C4-2B (cell line): ENCODE measurements around the gene ENO2.

Source experiments
- H3K27ac ChIP-seq: fragments of 450-650 bp; 2 replicates; pipeline ENCODE4 v1.5.1; 2017
- CTCF ChIP-seq: fragments of 450-650 bp; conservative IDR thresholded peaks from 2 replicates; pipeline ENCODE4 v1.5.1; 2017; ENCODE audit warnings: mild to moderate bottlenecking
- ZFX ChIP-seq: fragments of 450-650 bp; IDR thresholded peaks from 2 replicates; pipeline ENCODE4 v1.6.1; 2017

The ENO2 gene

GRCh38 chr12:6923003-6923732 is 8.8 kb downstream of the ENO2 start:
- TF ChIP-seq ZFX (no peak), CTCF (no peak)
- no peak overlapping the region for H3K27ac ChIP-seq

GRCh38 chr12:6923851-6924250 is 9.5 kb downstream of the ENO2 start:
- H3K27ac ChIP-seq = peak overlapping the region; percentile 95
- TF ChIP-seq CTCF = no peak
- no peak for TF ChIP-seq ZFX

DNA sequence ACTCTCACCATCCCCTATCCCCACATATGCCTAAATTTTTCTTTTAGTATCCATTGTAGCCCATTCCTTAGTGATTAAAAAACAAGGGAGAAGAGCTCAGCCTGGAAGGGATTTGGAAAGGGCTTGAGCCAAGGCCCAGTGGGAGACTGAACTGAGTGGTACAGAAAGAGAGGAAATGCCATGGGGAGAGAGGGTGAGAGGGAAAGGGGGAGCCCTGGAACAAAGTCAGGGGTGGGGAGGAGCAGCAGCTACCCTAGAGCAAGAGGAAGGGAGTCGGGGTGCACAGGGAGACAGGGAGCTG is 10.8 kb downstream of the ENO2 start:
- peak overlapping the region; percentile 95 for H3K27ac ChIP-seq
- TF ChIP-seq ZFX (peak; percentile 44; the same call in 1 of the 2 replicates), CTCF (no peak)

DNA sequence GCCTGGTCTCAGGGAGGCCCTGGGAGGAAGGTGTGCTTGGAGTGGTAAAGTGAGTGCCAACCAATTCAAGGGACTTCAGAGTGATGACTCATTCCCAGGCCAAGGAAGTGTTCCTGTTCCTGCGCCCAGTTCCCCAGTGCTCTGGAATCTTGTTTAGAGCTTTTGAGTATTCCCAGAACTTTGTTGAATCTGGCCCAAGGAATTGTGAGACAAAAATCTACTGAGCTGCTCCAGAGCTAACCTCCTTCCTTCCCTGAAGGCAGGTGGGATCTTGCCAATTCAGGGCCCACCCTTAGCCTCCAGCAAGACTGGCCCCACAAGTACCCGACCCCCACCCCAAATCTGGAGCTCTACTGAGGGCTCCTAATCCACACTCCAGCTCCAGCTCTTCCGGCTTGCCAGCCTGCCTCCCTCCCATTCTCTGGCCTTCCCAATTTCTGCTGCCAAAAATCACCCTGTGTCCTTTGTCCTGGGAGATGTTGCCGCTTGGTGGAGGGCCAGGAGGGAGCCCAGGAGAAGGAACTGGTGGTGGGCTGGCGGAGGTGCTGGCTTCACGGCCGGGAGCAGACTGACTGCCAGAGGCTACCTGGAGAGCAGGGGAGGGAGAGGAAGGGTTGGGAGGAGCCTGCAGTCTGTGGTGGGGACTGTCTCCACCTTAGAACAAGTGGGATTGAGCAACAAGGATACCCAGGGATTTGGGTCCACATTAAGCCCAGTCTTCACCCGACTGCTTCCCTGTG is 11.3 kb downstream of the ENO2 start:
- TF ChIP-seq CTCF = no peak
- TF ChIP-seq ZFX = no peak
- H3K27ac ChIP-seq = peak overlapping the region; percentile 95

DNA sequence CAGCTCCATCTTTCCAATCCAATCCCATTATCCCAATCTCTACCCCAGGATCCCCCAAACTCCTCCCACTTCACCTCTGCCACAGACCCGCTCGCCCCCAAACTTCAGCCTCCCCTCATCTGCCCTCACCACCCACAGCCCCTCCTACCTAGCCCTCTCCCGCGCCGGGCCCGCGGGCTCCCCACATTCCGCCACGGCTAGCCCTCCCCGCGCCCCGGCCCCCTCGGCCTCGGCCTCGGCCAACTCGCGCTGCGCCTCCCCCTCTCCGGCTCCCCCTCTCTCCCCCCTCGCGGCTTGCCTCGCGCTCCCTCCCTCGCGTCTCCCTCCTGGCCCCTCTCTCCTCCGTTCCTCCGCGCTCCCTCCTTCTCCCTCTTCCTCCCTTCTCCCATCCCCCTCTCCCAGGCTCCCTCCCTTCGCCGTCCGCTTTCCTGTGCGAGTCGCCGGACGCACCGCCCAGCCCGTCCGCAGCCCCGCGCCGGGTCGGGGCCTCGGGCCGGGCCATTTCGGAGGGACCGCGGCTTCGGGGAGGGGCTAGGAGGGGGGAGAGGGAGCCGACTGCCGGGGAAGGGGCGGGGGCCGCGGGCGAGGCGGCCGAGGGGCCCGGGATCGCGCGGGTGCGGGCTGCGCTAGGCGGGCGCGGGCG is 13.1 kb downstream of the ENO2 start, which contains the start of gene ATN1:
Gene ATN1, plus strand, starts transcription at position 581 of the 643 bp plus-strand sequence. CDS start 6,043 bp downstream, outside the sequence.
- TF ChIP-seq ZFX (peak; percentile 47; the same call in 1 of the 2 replicates), CTCF (no peak)
- peak within 1 kb of the TSS; percentile 95 for H3K27ac ChIP-seq

DNA sequence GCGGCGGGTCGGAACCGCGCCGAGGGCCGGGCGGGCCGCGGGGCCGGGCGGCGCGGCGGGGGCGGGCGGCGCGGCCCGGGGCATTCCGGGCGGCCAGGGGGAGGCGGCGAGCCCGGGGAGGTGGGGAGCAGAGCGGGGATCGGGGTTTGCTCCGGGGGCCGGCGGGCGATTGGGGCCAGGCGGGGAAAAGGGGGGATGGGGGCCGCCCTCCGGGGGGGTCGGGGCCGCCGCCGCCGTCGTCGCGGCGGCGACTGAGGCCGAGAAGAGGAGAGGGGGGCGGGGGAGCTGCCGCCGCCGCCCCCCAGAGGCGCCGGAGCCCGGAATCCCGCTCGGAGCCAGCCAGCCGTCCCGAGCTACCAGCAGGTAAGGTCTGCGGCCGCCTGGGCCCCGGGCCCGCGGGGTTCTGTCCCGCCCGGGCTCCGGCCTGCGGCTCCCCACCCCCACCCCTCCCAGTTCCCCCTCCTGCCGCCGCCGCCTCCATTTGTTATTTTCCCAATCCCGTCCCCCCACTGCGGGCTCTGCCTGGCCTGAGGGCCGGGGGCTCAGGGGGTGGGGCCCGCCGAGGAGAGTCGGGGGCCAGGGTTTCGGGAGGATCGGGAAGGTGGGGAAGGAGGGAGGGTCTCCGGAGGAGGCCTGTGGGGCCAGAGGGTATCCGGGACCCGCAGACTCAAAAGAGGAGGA is 13.8 kb downstream of the ENO2 start:
- H3K27ac ChIP-seq = peak overlapping the region; percentile 95
- TF ChIP-seq ZFX = peak; percentile 23; the same call in 1 of the 2 replicates
- no peak for TF ChIP-seq CTCF
